ENCODE data around the gene GSTA4.
"Not testable (repeated sequence)": the region's sequence is repeated elsewhere in the genome, so short reads cannot be mapped to it uniquely, and the experiment has no call there.

GSTA4 gene

DNA sequence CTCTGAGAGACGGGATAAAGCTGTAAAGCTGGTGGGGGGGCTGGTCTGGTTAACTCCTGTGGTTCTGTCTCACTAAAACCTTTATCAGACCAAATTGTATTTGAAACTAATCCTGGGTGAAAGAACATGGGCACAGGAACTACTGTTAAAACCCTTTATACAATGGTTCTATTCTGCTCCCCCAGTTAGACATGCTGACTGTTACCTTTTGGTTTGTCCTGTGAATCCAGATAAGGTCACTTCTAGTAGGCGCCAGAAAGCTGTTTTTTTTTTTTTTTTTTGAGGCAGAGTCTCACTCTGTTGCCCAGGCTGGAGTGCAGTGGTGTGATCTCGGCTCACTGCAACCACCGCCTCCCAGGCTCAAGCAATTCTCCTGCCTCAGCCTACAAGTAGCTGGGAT lies 29.7 kb downstream of the GSTA4 start:
- no peak overlapping the region for H3K4me3 ChIP-seq (ENCODE audit: low read depth, low read length)
- no peak for TF ChIP-seq CTCF (IDR thresholded peaks at IDR 0.05; ENCODE audit: borderline replicate concordance, insufficient read depth, low read depth, low read length)

GRCh38 chr6:52964318-52964717 lies 30.8 kb downstream of the GSTA4 start:
- TF ChIP-seq CTCF (IDR thresholded peaks at IDR 0.05; ENCODE audit: borderline replicate concordance, insufficient read depth, low read depth, low read length) = no peak
- no peak overlapping the region for H3K4me3 ChIP-seq (ENCODE audit: low read depth, low read length)

DNA sequence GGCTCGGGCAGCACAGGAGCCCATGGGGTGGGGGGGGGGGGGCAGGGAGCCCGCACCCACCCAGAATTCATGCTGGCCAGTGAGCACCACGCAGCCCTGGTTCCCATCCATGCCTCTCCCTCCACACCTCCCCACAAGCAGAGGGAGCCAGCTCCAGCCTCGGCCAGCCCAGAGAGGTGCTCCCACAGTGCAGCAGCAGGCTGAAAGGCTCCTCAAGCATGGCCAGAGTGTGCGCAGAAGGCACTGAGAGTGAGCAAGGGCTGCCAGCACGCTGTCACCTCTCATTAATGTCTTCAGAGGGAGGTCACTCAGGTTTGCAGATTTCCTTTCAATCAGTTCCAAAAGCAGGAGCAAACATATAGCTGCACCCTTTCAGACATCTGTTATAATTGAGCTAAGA lies 32.4 kb downstream of the GSTA4 start:
- no peak for TF ChIP-seq CTCF (IDR thresholded peaks at IDR 0.05; ENCODE audit: borderline replicate concordance, insufficient read depth, low read depth, low read length)
- H3K4me3 ChIP-seq (ENCODE audit: low read depth, low read length) = no peak overlapping the region

- not testable (repeated sequence) for H3K4me3 ChIP-seq (ENCODE audit: low read depth, low read length)
These were observed 34.1 kb downstream of the GSTA4 start for GRCh38 chr6:52961022-52961421.

GRCh38 chr6:52960211-52960610 lies 34.9 kb downstream of the GSTA4 start:
- not testable (repeated sequence) for H3K4me3 ChIP-seq (ENCODE audit: low read depth, low read length)

DNA sequence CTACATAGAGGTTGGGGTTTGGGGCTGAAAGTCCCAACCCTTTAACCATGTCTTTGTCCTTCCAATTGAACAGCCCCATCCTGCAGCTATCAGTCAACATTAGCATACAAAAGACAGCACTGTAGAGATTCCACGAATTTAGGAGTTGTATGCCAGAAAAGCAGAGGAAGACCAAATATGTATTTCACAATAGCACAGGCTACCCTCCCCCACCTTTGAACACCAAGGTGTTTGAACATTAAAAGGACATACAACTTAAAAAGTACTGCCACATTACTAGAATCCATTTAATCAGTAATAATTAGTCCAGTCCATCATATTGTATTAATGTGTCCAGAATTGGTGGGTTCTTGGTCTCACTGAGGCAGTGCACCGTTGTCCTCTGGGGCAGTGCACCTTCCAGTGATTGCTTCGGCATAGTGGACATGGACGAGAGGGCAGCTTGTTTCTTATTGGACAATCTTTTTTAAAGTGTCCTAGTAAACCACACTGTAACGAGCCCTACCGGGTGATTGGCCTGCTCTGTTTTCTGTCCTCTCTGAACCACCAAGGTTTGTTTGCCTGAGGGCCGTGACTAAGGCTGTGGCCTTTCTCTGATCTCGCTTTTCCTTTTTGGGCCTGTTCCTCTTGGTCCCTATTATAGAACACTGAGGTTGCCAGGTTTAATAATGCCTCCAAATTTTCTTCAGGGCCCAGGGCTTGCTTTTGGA lies 36.4 kb downstream of the GSTA4 start:
- no peak for TF ChIP-seq CTCF (IDR thresholded peaks at IDR 0.05; ENCODE audit: borderline replicate concordance, insufficient read depth, low read depth, low read length)
- no peak overlapping the region for H3K4me3 ChIP-seq (ENCODE audit: low read depth, low read length)

- H3K4me3 ChIP-seq (ENCODE audit: low read depth, low read length) = no peak overlapping the region
- TF ChIP-seq CTCF (IDR thresholded peaks at IDR 0.05; ENCODE audit: borderline replicate concordance, insufficient read depth, low read depth, low read length) = no peak
These were observed 39.2 kb downstream of the GSTA4 start for GRCh38 chr6:52955871-52956270.

GRCh38 chr6:52953911-52954839 lies 40.9 kb downstream of the GSTA4 start:
- TF ChIP-seq CTCF (IDR thresholded peaks at IDR 0.05; ENCODE audit: borderline replicate concordance, insufficient read depth, low read depth, low read length) = no peak
- no peak overlapping the region for H3K4me3 ChIP-seq (ENCODE audit: low read depth, low read length)

All from GM12875 (cell line).